ENCODE data around the gene COL26A1. TPM values are rescaled to one million over a fixed set of nuclear protein-coding genes. Genes with fewer than 3 reads are reported as not detected.

The COL26A1 gene
- total RNA-seq, 6 experiments from 2014 or later, result not detected

GRCh38 chr7:101550641-101551541 is 188.2 kb downstream of the COL26A1 start:
- TF ChIP-seq, protein P1, sequence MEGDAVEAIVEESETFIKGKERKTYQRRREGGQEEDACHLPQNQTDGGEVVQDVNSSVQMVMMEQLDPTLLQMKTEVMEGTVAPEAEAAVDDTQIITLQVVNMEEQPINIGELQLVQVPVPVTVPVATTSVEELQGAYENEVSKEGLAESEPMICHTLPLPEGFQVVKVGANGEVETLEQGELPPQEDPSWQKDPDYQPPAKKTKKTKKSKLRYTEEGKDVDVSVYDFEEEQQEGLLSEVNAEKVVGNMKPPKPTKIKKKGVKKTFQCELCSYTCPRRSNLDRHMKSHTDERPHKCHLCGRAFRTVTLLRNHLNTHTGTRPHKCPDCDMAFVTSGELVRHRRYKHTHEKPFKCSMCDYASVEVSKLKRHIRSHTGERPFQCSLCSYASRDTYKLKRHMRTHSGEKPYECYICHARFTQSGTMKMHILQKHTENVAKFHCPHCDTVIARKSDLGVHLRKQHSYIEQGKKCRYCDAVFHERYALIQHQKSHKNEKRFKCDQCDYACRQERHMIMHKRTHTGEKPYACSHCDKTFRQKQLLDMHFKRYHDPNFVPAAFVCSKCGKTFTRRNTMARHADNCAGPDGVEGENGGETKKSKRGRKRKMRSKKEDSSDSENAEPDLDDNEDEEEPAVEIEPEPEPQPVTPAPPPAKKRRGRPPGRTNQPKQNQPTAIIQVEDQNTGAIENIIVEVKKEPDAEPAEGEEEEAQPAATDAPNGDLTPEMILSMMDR (IDR thresholded peaks at IDR 0.05), result no peak
- DNase-seq, result no peak
- H3K4me1 Mint-ChIP-seq (ENCODE audit: low read depth), result no peaks in the 10 kb centered on the region
- no peaks in the 10 kb centered on the region for H3K36me3 Mint-ChIP-seq (ENCODE audit: low read depth)
- no peak overlapping the region for H3K27ac Mint-ChIP-seq
- H3K9me3 Mint-ChIP-seq, result no peaks in the 10 kb centered on the region
- H3K4me3 Mint-ChIP-seq, result no peak overlapping the region
- peaks cover 14% of the 10 kb centered on the region for H3K27me3 Mint-ChIP-seq (ENCODE audit: insufficient read depth)

GRCh38 chr7:101553018-101553770 is 190.5 kb downstream of the COL26A1 start:
- TF ChIP-seq, protein P1 (IDR thresholded peaks at IDR 0.05), result no peak
- peaks cover 28% of the 10 kb centered on the region for H3K27me3 Mint-ChIP-seq (ENCODE audit: insufficient read depth)
- H3K9me3 Mint-ChIP-seq, result no peaks in the 10 kb centered on the region
- no peak overlapping the region for H3K4me3 Mint-ChIP-seq
- no peaks in the 10 kb centered on the region for H3K36me3 Mint-ChIP-seq (ENCODE audit: low read depth)
- H3K27ac Mint-ChIP-seq, result no peak overlapping the region
- no peak for DNase-seq
- H3K4me1 Mint-ChIP-seq (ENCODE audit: low read depth), result no peaks in the 10 kb centered on the region

DNA sequence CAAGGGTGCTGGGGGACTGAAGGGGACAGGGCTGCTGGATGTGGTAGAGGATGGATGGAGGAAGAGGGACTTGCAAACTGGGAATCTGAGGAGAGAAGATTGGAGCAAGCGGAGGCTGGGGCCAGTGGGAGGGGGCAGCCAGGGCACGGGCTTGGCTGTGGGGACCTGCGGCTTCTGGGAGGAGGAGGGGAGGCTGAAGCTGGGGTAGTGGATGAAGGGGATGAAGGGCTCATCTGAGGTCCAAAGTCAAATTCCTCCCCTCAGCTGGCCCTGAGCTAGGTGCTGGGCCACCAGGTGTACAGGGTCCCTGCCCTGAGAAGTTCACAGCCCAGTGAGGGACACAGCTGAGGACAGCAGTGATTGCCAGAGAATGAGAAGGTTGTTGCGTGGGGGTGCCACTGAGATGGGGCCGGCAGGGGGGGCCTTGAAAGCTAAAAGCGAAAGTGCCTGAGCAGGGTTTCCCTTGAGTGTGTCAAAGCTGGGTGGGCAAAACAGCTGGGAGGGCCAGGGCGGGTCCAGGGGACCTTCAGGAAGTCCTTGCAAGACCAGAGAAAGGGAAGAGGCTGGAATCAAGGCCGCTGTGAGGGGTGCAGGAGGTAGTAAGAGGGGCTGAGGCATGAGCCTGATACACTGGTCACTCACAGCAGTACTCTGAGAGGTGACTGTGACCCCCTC is 191.2 kb downstream of the COL26A1 start:
- Mint-ChIP-seq H3K4me3 (no peak overlapping the region), H3K4me1 (ENCODE audit: low read depth) (no peaks in the 10 kb centered on the region), H3K27ac (no peak overlapping the region), H3K9me3 (no peaks in the 10 kb centered on the region), H3K36me3 (ENCODE audit: low read depth) (no peaks in the 10 kb centered on the region), H3K27me3 (ENCODE audit: insufficient read depth) (peaks cover 35% of the 10 kb centered on the region)
- TF ChIP-seq, protein P1 (IDR thresholded peaks at IDR 0.05), result no peak
- DNase-seq, result no peak

DNA sequence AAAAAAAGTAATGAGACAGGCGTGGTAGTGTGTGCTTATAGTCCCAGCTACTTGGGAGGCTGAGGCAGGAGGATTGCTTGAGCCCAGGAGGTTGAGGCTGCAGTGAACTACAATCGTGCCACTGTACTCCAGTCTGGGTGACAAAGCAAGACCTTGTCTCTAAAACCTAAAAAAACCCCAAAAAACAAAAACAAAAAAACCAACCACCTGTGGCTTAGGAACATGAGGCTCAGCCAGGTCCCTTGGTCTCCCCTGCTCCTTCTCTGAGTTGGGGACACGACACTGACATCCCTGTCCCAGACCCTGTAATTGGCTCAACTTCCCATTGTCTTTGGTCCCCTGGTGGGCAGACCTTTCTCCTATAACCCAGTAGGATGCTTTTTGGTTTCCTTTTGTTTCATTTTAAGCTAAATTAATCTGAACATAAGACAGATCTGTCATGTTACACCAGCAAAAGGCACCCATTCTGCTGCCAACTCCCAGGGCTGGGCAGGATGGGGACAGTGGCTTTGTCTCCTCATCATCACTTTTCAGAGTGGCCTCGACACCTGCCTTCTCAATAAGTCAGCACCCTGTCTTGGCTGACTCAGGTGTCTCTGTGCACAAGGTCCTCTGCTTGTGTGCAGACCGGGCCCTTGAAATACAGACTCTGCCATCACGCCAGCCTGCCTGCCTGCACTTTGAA is 192.1 kb downstream of the COL26A1 start:
- Mint-ChIP-seq H3K9me3 (no peaks in the 10 kb centered on the region), H3K36me3 (ENCODE audit: low read depth) (no peaks in the 10 kb centered on the region), H3K4me1 (ENCODE audit: low read depth) (no peaks in the 10 kb centered on the region), H3K27ac (no peak overlapping the region), H3K4me3 (no peak overlapping the region), H3K27me3 (ENCODE audit: insufficient read depth) (peaks cover 33% of the 10 kb centered on the region)
- no peak for DNase-seq
- TF ChIP-seq, protein P1 (IDR thresholded peaks at IDR 0.05), result no peak

GRCh38 chr7:101555269-101555920 is 192.7 kb downstream of the COL26A1 start:
- H3K27me3 Mint-ChIP-seq (ENCODE audit: insufficient read depth), result peaks cover 34% of the 10 kb centered on the region
- TF ChIP-seq, protein P1 (IDR thresholded peaks at IDR 0.05), result no peak

More at GRCh38 chr7:101555269-101555920, 192.7 kb downstream of the COL26A1 start:
- no peaks in the 10 kb centered on the region for H3K4me1 Mint-ChIP-seq (ENCODE audit: low read depth)
- no peaks in the 10 kb centered on the region for H3K36me3 Mint-ChIP-seq (ENCODE audit: low read depth)
- no peak overlapping the region for H3K4me3 Mint-ChIP-seq
- no peak overlapping the region for H3K27ac Mint-ChIP-seq
- no peaks in the 10 kb centered on the region for H3K9me3 Mint-ChIP-seq
- no peak for DNase-seq

Measured in HFFc6 (cell line).